SIG-M5 treated with dmso at 0.1 percent for 504 hours (cell line): Measurements from ENCODE around the gene TSR3.
A peak's percentile ranks its signal among the peaks of the same experiment; 100 is the strongest.

Experiments used
- DNase-seq: peaks from one replicate; lab custom pipeline; 2025; ENCODE audit not compliant: unreplicated experiment; lab: John Stamatoyannopoulos, UW

TSR3 gene

DNA sequence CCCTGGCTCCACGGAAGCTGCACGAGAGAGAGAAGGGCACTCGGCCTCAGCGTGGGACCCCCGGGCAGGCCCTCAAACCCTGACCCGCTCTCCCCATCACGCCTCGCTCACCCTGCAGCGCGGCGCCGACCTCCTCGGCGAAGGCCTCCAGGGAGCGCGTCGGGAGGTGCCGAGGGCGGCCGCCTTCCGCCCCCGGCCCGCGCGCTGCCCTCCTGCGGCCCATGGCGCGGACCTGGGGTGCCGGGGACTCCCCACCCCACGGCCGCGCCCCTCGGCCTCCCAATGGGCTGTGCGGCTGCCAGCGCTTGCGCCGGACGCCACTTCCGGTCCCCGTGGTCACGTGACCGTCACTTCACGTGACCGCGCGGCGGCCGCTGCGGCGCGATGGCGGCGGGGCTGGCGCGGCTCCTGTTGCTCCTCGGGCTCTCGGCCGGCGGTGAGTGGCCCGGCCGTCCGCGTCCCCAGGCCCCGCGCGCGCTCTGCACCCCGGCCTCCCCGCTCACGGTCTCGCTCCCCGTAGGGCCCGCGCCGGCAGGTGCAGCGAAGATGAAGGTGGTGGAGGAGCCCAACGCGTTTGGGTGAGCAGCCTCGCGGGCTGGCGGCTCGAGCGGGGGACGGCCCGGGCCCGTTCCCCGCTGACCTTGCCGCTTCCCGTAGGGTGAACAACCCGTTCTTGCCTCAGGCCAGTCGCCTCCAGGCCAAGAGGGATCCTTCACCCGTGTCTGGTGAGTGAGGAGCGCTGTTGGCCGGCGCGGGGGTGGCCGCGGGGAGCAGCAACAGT, at the start of gene TSR3, which contains the start of gene GNPTG:
TSR3 (minus strand) TSS at position 297 of the 781 bp plus-strand sequence; CDS start at position 223, 74 bp downstream.
GNPTG (plus strand) TSS at position 350 of the 781 bp plus-strand sequence; CDS start at position 385, 35 bp downstream.
- DNase-seq, result peak; percentile 55

DNA sequence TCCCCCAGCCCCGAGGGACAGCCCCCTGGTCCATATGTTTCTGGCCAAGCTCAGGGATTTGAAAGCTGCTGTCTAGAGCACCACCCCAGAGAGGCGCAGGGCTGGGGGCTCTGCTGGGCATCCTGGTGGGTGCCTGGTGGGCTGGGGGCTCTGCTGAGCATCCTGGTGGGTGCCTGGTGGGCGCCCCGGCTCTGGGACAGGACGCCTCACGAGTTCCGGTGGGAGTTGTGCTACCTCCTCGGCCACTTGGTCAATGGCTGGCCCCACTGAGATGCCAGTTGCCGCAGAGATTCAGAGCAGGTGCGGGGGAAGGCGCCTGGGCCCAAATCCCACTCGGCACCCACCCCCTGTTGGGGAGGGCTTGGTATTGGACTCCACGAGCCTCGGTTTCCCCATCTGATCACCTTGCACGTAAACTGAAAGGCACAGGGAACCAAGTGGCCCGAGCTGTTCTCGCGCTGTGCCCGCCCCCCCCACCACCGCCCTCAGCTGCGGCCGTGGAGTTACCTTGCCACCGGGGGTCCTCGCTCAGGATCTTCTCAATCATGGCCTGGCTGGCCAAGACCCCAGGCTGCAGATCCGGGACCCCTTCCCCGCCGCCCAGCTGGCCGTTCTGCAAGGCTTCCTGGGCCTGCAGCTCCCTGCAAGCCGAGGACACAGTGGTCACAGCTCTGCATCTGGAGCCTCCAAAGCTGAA, 49.5 kb upstream of the TSR3 start:
- no peak for DNase-seq

GRCh38 chr16:1398826-1399581, 47.3 kb upstream of the TSR3 start:
- no peak for DNase-seq

DNA sequence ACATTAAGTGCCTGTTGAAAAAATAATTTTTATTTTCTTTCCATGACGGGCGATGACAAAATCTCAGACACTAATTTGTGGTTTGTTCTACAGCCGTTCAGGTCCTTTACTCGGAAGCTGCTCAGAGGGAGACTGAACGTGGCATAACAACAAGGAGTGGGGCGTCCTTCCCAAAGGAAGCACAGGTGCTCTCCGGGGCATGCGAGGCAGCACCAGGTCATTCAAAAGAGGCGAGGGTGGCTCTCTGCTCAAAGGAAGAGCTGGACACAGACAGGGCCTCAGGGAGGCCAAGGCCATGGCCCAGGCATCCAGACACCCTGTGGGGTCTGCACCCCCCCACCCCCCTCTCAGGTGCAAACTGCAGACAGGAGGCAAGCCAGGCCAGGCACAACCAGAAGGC, 46.7 kb upstream of the TSR3 start:
- no peak for DNase-seq

- no peak for DNase-seq
Observed at GRCh38 chr16:1397779-1398178, 46.1 kb upstream of the TSR3 start.

DNA sequence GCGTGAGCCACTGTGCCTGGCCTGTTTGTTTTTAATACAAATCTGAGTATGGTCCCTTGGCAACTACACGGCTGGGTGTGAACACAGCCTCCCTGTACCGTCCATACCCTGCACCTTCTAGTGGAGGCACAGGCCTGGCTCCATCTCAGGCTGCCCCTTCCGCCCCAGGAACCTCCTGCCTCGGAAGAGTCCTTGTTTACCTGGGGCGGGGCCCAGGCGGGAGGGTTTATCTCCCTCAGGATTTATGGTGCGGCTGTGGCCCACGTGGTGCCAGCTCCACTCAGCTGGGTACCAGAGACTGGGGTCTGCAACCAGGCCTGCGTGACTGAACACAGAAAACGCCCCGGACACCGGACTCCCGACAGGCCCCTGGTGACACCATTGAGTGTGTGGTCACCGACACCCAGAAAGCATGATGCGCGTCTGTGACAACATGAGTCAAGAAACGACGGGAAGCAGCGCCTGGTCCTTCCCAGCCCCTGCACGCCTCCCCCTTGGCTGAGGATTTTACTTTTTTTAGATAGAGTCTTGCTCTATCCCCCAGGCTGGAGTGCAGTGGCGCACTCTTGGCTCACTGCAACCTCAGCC, 43.9 kb upstream of the TSR3 start:
- DNase-seq, result no peak

DNA sequence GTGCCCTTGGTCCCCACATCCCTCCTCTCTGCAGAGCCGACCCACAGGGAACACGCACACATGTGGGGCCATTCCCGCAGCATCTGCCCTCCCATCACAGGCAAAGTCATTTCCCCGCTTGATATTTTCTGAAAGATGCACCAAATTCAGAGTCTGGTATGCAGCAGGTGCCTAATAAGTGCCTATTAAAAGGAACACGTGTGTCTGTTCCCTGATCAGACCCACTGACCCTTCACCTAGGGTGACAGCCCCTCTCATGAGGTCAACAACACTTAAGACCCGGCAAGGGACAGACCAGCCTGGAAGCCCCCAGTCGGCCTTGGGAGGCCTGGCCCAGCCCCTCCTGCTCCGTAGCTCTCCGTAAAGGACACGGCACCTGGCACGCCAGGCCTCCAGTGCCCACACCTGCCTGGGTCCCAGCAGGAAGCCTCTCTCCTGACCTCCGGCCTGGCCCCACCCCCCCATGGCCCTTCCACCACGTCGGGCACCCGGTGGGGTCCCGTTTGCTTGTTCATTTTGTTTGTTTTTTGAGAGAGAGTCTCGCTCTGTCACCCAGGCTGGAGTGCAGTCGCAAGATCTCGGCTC, 42.8 kb upstream of the TSR3 start:
- DNase-seq, result no peak

DNA sequence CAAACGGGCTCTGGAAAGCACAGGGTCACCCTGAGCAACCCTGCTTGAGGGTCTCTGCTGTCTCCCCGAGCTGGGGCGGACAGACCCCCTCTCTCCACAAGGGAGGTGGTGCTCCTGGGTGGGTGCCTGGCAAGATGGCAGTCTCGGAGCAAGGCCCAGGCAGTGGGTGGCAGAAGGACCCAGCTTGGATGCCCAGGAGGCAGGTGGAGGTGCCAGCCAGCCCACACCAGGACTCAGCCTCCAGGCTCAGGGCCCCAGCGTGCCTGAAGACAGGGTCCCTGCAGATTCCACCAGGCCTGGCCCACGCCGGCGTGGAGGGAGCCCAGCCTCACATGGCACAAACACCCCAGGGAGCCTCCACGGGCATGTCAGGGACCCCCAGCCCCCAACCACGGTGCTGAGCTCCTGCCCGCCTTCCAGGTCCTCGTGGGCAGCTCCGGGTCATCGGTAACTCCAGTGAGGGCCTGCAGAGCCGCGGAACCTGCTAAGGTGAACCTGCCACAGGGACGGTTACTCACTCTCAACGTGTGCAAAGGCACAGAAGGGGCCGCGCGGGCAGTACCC, 42.0 kb upstream of the TSR3 start:
- DNase-seq, result no peak

- DNase-seq, result no peak
Observed at GRCh38 chr16:1392826-1393225, 41.1 kb upstream of the TSR3 start.

GRCh38 chr16:1390239-1390779, 38.6 kb upstream of the TSR3 start:
- DNase-seq, result no peak

- DNase-seq, result no peak
Observed at GRCh38 chr16:1389762-1390161, 38.1 kb upstream of the TSR3 start.

- no peak for DNase-seq
Observed at GRCh38 chr16:1387331-1387730, 35.7 kb upstream of the TSR3 start.

- no peak for DNase-seq
Observed at GRCh38 chr16:1385232-1385631, 33.6 kb upstream of the TSR3 start.

DNA sequence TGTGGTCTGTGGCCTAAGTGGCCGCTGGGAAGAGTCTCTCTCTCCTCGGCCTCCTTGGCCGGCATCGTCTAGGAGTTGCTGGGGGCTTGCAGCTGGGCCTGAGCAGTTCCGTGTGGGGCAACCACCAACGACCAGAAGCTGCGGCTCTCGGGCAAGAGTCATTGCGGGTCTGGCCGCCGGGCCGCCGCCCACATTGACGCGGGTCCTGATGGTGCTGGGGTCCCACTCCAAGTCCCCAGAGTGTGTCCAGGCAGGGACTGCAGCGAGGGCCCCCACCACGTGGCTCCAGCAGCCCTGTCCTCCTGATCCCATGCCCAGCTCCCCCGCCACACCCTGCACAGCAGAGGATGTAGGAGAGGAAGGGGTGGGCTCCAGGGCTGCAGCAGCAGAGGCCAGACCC, 31.9 kb upstream of the TSR3 start:
- no peak for DNase-seq

- no peak for DNase-seq
Observed at GRCh38 chr16:1381612-1382406, 30.1 kb upstream of the TSR3 start.

- DNase-seq, result no peak
Observed at GRCh38 chr16:1380195-1380594, 28.5 kb upstream of the TSR3 start.

DNA sequence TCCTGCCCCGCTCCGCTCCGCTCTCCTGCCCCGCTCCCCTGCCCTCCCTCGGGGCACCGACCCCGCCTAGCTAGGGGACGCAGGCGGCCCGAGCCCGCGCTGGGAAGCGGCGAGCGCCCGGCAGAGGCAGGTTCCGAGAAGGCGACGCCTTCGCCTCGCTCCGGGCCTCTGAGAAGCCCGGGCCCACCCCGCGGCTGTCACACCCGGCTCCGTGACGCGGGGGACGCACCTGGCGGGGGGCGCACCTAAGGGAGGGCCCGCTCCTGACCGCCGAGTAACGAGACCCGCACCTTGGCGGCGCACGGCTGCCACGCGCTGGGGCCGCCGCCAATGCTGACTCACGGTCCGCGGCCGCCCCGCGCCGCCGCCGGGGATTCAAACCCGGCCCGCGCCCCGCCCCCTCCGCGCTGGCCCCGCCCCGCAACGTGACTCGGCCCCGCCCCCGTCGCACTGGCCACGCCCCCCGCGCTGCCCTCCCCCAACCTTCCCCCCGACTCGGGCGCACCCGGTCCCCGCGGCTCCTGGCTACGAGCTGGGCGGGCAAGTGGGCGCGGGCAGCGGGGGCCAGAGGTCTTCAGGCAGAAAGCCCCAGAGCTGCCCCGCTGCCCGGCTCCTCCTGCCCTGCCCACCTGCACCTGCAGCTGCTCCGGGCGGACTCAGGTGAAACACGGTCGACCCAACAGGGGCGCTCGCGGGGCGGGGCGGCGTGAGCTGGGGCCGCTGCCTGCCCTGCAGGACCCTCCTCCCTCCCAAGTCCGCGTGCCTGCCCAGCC, 27.8 kb upstream of the TSR3 start:
- DNase-seq, result peak; percentile 1

- peak; percentile 64 for DNase-seq
Observed at GRCh38 chr16:1378804-1379303, 27.2 kb upstream of the TSR3 start.
